Keratinocyte (primary cell): ENCODE results near the gene CCDC12. TPM values are rescaled to one million over a fixed set of nuclear protein-coding genes. Genes with fewer than 3 reads are reported as not detected.

ENCODE experiments used
- DNase-seq: peaks from one replicate; pipeline ENCODE4 v3.0.0-alpha.2; 2011; ENCODE audit warnings: low read depth, missing footprints, low spot score
- FAIRE-seq: peaks from 2 replicates; lab custom pipeline; 2011; peaks lifted over from hg19 to GRCh38; lab: Jason Lieb, UNC
- H2AFZ ChIP-seq: 2 replicates; pipeline ENCODE4 v1.6.0; 2012; ENCODE audit warnings: low read length, control low read depth, inconsistent platforms; ENCODE audit not compliant: control insufficient read depth
- H3K27ac ChIP-seq: 2 replicates; pipeline ENCODE4 v1.5.1; 2011; ENCODE audit warnings: low read length; ENCODE audit not compliant: control insufficient read depth, insufficient read depth
- H3K27me3 ChIP-seq: 3 replicates; pipeline ENCODE4 v1.6.0; 2011; ENCODE audit warnings: low read length; ENCODE audit not compliant: control insufficient read depth, insufficient read depth; ENCODE audit errors: extremely low read depth
- H3K36me3 ChIP-seq, 2 experiments: 2 replicates in 1 of 2; 3 replicates in 1 of 2; pipeline ENCODE4 v1.5.1; 2011; ENCODE audit warnings: low read length in 2 of 2, mild to moderate bottlenecking in 1 of 2; ENCODE audit not compliant: control insufficient read depth in 2 of 2, insufficient read depth in 2 of 2; ENCODE audit errors: extremely low read depth in 1 of 2
- H3K4me1 ChIP-seq: 3 replicates; pipeline ENCODE4 v1.5.1; 2011; ENCODE audit warnings: low read length; ENCODE audit not compliant: control insufficient read depth, insufficient read depth; ENCODE audit errors: extremely low read depth
- H3K4me2 ChIP-seq: 3 replicates; pipeline ENCODE4 v1.6.0; 2011; ENCODE audit warnings: low read depth, low read length; ENCODE audit not compliant: control insufficient read depth, insufficient read depth; ENCODE audit errors: extremely low read depth
- H3K4me3 ChIP-seq, 3 experiments: fragments of 200-600 bp in 1 of 3; sonication (generic) in 1 of 3; 2 replicates in 2 of 3; 3 replicates in 1 of 3; pipeline ENCODE4 v1.5.1; 2011 to 2016; ENCODE audit warnings: low read length in 3 of 3, mild to moderate bottlenecking in 3 of 3, control low read depth in 2 of 3, inconsistent platforms in 1 of 3, low read depth in 1 of 3, mixed read lengths in 1 of 3, mixed run types in 1 of 3, moderate library complexity in 1 of 3; ENCODE audit not compliant: control insufficient read depth in 2 of 3, insufficient read depth in 2 of 3; ENCODE audit errors: extremely low read depth in 1 of 3
- H3K79me2 ChIP-seq: 2 replicates; pipeline ENCODE4 v1.6.0; 2012; ENCODE audit warnings: low read length; ENCODE audit not compliant: control insufficient read depth, insufficient read depth
- H3K9ac ChIP-seq: 3 replicates; pipeline ENCODE4 v1.6.0; 2011; ENCODE audit warnings: low read length; ENCODE audit not compliant: control insufficient read depth, insufficient read depth; ENCODE audit errors: extremely low read depth
- H3K9me1 ChIP-seq: 3 replicates; pipeline ENCODE4 v1.6.0; 2011; ENCODE audit warnings: low read length; ENCODE audit not compliant: control insufficient read depth, insufficient read depth; ENCODE audit errors: extremely low read depth
- H3K9me3 ChIP-seq: 2 replicates; pipeline ENCODE4 v1.5.1; 2012; ENCODE audit warnings: low read depth, low read length; ENCODE audit not compliant: control insufficient read depth
- H4K20me1 ChIP-seq: 3 replicates; pipeline ENCODE4 v1.6.0; 2011; ENCODE audit warnings: low read length; ENCODE audit not compliant: control insufficient read depth, insufficient read depth; ENCODE audit errors: extremely low read depth
- CTCF ChIP-seq, 3 experiments: IDR thresholded peaks in 1 of 3; conservative IDR thresholded peaks in 1 of 3; optimal IDR thresholded peaks in 1 of 3; 2 replicates in 2 of 3; 3 replicates in 1 of 3; pipeline versions ENCODE3 to v1.5.1; 2011; ENCODE audit warnings: low read length in 3 of 3, mild to moderate bottlenecking in 3 of 3, moderate library complexity in 2 of 3, control low read depth in 1 of 3, inconsistent platforms in 1 of 3; ENCODE audit not compliant: insufficient read depth in 2 of 3; ENCODE audit errors: extremely low read depth in 1 of 3
- EZH2 ChIP-seq: IDR thresholded peaks from one replicate; pipeline ENCODE4 v1.6.1; 2012; ENCODE audit warnings: inconsistent platforms, mild to moderate bottlenecking, low read length, moderate library complexity
- dilution Hi-C: fragments of 300-500 bp; cut with MboI; formaldehyde crosslinking; loops from one replicate; pipeline ENCODE4 v1.7.0; 2020; ENCODE audit warnings: low sequenced_read_pairs; ENCODE audit not compliant: extremely low pct_ligation_motif_present
- polyA plus RNA-seq, 5 experiments: library from polyadenylated mRNA; depleted of rRNA in 3 of 5; stranded (reverse) in 3 of 5; stranded (forward) in 1 of 5; unstranded in 1 of 5; fragments of >200 nt; gene quantifications; 1 replicate in 1 of 5; 2 replicates in 3 of 5; 3 replicates in 1 of 5; pipeline versions ENCODE4 v1.2.1 to v1.2.3, GENCODE V29; 2011 to 2012; ENCODE audit warnings: missing spikeins in 2 of 5, low read depth in 1 of 5, low replicate concordance in 1 of 5

CCDC12 gene
- polyA plus RNA-seq, 1 donor (not counting 4 experiments of a cell fraction or from before 2014, with no cell fraction given) = 27.5 TPM

- H3K4me2 ChIP-seq = no peak overlapping the region
- H4K20me1 ChIP-seq = no peaks in the 10 kb centered on the region
- H3K9ac ChIP-seq = no peak overlapping the region
- FAIRE-seq (no peak), DNase-seq (no peak)
- no peak overlapping the region for H3K4me3 ChIP-seq
- peaks cover 8 to 28% of the 10 kb centered on the region in 2 experiments for H3K36me3 ChIP-seq
- peaks cover 26% of the 10 kb centered on the region for H3K4me1 ChIP-seq
- H3K27ac ChIP-seq = no peak overlapping the region
- H3K9me1 ChIP-seq = no peaks in the 10 kb centered on the region
- no peaks in the 10 kb centered on the region for H3K9me3 ChIP-seq
- H3K79me2 ChIP-seq = peaks cover 5% of the 10 kb centered on the region
- no peak overlapping the region for H2AFZ ChIP-seq
- H3K27me3 ChIP-seq = no peaks in the 10 kb centered on the region
- dilution Hi-C loops = no loop called here
- TF ChIP-seq CTCF (optimal IDR thresholded peaks at IDR 0.05 in 1 of 3, IDR thresholded peaks at IDR 0.05 in 1 of 3, conservative IDR thresholded peaks at IDR 0.05 in 1 of 3; ENCODE audit: extremely low read depth in 1 of 3, insufficient read depth in 2 of 3, low read length in 3 of 3) = no peak
- TF ChIP-seq EZH2 = no peak
Measured at GRCh38 chr3:46989146-46989810, 12.7 kb upstream of the CCDC12 start.

- no peaks in the 10 kb centered on the region for H3K9me1 ChIP-seq
- no peaks in the 10 kb centered on the region for H3K27me3 ChIP-seq
- H2AFZ ChIP-seq = no peak overlapping the region
- H3K4me2 ChIP-seq = no peak overlapping the region
- H3K79me2 ChIP-seq = peaks cover 7% of the 10 kb centered on the region
- H3K36me3 ChIP-seq = peaks cover 8 to 27% of the 10 kb centered on the region in 2 experiments
- H3K9ac ChIP-seq = no peak overlapping the region
- H3K27ac ChIP-seq = no peak overlapping the region
- TF ChIP-seq EZH2 (no peak), CTCF (optimal IDR thresholded peaks at IDR 0.05 in 1 of 3, IDR thresholded peaks at IDR 0.05 in 1 of 3, conservative IDR thresholded peaks at IDR 0.05 in 1 of 3; ENCODE audit: extremely low read depth in 1 of 3, insufficient read depth in 2 of 3, low read length in 3 of 3) (no peak)
- dilution Hi-C loops = no loop called here
- FAIRE-seq (no peak), DNase-seq (no peak)
- no peaks in the 10 kb centered on the region for H3K9me3 ChIP-seq
- H3K4me3 ChIP-seq = no peak overlapping the region
- H4K20me1 ChIP-seq = no peaks in the 10 kb centered on the region
- H3K4me1 ChIP-seq = peaks cover 26% of the 10 kb centered on the region
Measured at GRCh38 chr3:46988616-46989015, 12.1 kb upstream of the CCDC12 start.
